GM19023 (cell line): ENCODE measurements around the gene KRTAP10-12.

Experiments
- ATAC-seq: cut with Tn5 transposase; IDR thresholded peaks from one replicate; pipeline ENCODE4 v1.9.1; 2021; ENCODE audit warnings: mild to moderate bottlenecking, moderate library complexity; ENCODE audit not compliant: unreplicated experiment

The KRTAP10-12 gene

DNA sequence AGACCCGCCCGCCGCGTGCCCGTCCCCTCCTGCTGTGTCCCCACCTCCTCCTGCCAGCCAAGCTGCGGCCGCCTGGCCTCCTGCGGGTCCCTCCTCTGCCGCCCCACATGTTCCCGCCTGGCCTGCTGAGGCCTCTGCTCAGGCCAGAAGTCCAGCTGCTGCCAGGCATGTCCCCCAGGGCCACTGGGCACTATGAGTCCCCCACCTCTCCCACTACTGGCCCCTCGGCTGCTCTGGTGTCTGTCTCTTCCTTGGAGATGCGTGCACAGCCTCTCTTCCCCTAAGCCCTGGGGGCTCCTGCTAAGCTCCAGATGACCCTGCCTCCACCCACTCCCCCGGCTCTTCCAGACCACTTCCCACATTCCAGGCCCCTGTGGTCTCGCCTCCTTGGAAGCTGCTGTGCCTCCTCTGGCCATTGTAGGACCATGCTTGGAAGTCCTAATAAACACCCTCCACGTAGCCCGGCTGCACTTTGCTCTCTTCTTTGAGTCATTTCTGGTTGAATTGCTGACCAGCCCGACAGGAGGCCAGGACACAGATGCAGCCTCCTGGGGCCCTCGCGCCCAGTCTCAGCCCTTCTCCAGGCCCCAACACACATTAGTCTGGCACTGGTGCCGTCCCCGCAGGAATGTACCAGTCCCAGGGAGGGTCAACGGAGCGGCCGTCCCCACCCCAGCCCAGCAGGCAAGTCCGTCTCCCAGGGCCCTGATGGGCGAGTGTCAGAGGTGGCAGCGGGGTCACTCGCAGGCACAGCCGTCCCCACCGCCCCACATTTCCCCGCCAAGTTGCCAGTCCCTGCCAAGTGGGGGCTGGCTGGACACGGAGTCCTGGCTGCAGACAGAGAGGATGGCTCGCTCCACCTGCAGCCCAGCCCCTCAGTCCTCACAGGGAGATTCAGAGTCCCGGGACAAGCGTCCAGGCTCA, 1.1 kb downstream of the KRTAP10-12 start:
- no peak for ATAC-seq

DNA sequence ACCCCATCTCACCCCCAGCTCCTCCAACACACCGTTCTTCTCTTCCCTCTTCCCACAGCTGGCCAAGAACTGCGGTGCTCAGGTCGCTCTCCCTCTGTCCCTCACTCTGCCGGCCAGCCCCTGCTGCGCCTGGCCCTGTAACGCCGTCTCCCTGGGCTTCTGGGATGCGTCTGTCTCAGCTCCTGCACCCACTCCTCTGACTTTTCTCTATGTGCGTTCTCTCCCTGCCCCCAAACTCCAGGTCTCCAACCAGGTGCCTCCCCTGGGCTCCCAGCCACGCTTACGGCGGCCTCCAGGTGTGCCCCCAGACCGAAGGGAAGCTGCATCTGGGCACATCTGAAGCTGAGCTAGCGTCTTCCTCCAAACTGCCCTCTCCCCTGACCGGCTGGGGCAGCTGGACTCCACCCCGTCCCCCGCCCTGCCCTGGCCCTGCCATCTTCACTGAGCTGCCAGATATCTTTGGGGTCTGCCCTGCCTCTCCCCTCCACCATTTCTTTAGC, 2.6 kb downstream of the KRTAP10-12 start:
- ATAC-seq = no peak

DNA sequence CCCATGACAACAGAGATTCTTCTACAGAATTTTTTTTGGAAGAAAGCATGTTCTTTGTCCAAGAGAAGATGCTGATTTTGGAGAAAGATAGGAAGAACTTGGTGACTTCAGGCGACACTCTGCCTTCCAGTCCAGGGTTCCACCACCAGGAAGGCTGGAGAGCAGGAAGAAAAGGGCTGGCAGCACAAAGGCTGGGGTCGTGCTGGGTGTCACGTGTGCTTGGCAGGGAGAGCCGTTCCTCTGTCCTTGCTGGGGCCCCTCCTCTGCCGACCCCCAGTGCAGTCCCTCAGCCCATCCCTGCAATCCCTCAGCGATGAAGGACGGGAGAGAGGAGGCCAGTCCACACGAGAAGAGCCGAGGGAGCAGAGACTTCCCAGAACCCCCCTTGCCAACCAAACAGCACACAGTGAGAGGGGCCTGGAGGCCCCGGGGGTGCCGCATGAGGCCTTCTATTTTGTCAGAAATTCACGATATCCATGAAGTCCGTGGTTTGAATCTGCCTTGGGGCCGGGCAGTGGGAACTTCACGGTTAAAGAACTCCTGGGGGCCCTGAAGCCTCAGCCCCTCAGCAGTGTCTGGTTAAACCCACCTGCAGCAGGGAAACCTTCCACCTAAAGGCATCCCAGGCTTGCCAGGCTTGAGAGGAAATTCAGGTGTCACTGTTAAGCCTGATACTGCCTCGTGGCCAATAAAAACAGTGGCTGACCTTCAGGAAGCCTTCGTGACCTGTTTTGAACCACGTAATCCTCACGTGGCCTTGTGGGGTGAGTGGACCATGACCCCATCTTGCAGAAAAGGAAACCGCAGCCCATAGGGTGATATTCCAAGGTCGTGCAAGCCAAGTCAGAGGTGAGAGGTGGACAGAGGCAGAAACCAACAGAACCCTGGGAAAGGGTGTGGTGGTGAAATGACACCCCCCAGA, 3.4 kb downstream of the KRTAP10-12 start:
- no peak for ATAC-seq

DNA sequence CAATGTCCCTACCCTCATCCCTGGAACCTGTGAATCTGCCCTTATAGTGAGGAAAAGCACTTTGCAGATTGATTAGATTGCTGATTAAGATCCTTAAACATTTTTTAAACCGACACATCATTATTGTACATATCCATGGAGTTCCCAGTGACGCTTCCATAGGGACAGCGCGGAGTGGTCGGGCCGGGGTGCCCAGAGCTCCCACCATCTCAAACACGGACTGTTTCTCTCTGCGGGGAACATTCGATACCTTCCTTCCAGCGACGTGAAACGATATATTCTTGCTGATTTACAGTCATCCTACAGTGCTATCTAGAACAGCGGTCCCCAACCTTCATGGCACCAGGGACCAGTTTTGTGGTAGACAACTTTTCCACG, 4.0 kb downstream of the KRTAP10-12 start:
- ATAC-seq = no peak

DNA sequence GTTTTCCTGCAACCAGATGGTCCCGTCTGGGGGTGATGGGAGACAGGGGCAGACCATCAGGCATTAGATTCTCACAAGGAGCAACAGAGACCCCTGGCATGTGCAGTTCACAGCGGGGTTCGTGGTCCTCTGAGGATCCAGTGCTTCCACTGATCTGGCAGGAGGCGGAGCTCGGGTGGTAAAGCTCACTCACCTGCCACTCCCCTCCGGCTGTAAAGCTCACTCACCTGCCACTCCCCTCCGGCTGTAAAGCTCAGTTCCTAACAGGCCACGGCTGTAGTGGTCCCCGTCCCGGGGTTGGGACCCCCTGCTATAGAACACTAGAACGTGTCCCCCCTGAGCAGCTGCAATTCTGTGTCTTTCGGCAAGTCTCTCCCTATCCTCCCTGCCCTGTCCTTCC, 4.6 kb downstream of the KRTAP10-12 start:
- ATAC-seq = no peak

DNA sequence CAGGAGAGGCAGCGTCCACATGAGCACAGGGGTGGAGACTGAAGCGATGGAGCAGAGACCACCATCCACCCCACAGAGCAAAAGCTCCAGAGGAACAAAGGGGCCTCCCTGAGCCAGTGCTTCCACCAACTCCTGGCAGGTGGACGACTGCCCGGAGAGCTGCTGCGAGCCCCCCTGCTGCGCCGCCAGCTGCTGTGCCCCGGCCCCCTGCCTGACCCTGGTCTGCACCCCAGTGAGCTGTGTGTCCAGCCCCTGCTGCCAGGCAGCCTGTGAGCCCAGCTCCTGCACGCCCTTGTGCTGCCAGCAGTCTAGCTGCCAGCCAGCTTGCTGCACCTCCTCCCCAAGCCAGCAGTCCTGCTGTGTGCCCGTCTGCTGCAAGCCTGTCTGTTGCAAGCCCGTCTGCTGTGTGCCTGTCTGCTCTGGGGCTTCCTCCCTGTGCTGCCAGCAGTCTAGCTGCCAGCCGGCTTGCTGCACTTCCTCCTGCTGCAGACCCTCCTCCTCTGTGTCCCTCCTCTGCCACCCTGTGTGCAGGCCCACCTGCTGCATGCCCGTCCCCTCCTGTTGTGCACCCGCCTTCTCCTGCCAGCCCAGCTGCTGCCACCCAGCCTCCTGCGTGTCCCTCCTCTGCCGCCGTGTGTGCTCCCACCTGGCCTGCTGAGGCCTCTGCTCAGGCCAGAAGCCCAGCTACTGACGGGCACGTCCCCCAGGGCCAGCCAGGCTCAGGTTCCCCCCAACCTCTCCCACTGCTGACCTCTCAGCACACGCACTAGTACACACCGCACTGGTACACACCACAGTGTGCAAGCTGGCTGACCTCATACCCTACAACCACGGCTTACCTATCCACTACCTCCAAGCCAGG, 5.4 kb downstream of the KRTAP10-12 start:
- no peak for ATAC-seq

DNA sequence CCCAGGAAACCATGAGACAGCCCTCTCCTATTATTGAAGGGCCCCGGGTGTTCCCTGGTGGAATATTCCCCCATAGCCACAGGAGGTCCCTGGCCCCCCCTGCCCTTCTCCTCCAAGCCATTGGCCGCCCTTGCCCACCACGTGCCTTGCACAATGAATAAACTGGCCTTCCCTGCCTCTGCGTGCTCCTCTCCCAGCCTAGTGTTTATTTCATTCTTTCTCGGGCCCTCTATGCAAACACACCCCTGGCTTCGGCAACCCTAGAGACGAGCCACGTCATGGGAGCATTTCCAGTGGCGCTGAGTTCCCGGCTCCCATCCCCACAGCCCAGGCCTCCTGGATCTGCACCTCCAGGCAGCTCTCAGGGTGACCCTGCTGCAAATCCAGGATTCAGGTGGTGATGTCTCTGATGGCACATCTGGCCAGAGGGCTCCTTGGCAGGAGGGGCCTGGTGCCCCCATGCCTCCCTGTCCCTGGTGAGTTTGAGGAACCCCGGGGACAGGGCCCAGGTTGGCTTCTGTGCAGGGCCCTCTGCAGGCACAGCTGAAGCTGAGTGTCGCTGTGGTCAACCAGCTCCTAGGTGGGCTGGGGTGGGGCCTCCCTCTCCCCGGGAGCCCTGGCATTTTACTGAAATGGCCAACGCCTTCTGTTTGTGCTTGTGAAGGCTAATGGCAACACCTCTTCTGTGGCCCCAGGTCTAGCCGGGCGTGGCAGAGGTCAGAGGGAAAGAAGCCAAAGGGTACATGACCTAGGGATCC, 6.2 kb downstream of the KRTAP10-12 start:
- no peak for ATAC-seq

DNA sequence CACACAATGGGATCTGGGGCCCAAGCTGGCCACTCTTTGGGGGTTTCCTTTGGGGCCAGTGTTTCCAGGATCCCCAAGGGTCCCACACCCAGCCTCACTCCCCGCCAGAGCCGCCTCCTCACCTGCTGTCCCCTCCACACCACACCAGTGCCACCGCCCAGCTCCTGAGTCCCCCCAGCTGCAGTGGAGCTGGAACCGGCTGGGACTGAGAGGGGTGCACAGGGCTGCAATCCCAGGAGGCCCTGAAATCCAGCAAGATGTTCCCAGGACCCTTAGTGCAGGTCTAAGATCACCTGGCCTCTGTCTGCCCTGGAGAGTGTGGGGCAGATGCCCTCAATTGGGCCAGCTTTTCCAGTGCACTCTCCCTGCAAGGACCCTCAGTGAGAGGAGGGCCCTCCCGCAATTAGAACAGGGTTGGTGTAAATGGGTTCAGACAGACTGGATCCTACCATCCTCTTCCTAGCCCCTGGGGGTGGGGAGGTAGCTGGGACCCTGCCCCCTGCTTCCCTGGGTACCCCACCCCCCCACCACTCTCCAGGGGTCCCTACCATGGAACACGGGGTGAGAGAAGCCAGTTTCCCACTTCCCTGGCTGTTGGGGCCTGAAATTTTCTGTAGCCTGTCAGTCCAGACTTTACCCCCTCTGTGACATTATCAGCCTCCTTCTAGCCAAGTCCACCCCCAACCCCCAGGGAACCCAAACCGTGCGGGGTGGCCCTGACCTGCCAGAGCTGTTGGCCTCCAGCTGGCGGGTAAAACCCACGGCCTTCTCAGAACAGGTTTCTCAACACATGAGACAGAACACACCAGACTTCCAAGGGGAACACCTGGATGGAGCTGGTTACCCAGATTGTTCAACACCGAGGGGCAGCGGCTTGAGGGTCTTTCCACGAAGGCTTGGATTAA, 7.0 kb downstream of the KRTAP10-12 start:
- ATAC-seq = no peak

DNA sequence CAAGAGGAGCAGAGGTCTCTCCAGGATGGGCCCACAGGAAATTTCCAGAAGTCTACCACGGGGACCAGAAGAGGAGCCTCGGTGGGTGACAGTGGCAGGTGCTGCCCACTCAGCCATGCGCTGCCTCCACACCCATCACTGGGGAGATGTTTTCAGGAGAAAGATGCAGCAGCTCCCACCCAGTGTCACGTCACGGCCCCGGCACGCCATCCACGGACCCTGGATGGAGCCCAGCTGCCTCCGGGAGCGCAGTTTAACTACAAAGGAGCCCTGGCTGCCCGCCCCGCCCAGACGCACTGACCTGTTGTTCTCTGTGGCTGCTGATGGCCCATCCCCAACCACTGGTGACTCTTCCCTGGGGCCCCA, 7.6 kb downstream of the KRTAP10-12 start:
- no peak for ATAC-seq

DNA sequence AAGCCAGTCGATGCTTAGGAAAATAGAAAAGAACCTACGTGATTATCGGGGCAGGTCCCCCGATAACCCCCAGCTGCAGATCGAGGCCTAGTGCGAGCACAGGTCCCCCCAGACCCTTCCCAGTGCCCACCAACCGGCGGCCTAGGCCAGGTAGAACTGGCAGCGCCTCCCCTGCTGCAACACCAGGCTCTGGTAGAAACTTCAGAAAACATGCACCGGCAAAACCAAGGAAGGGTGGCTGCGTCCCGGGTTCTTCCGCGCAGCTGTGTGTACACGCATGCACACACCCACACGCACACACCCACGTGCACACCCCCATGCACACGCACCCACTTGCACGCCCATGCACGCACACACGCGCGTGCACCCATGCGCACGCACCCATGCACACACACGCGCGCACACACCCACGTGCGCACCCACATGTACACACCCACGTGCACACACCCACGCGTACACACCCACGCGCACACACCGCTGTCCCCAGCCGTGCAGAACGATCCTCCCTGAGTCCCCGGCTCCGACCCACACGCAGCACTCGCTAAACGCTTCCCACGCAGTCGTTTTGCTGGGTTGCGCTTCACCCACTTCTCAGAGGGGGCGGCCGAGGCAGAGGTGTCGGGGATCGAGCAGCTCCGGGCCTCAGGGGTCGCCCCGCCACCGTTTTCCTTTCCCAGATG, 9.2 kb downstream of the KRTAP10-12 start:
- ATAC-seq = no peak

DNA sequence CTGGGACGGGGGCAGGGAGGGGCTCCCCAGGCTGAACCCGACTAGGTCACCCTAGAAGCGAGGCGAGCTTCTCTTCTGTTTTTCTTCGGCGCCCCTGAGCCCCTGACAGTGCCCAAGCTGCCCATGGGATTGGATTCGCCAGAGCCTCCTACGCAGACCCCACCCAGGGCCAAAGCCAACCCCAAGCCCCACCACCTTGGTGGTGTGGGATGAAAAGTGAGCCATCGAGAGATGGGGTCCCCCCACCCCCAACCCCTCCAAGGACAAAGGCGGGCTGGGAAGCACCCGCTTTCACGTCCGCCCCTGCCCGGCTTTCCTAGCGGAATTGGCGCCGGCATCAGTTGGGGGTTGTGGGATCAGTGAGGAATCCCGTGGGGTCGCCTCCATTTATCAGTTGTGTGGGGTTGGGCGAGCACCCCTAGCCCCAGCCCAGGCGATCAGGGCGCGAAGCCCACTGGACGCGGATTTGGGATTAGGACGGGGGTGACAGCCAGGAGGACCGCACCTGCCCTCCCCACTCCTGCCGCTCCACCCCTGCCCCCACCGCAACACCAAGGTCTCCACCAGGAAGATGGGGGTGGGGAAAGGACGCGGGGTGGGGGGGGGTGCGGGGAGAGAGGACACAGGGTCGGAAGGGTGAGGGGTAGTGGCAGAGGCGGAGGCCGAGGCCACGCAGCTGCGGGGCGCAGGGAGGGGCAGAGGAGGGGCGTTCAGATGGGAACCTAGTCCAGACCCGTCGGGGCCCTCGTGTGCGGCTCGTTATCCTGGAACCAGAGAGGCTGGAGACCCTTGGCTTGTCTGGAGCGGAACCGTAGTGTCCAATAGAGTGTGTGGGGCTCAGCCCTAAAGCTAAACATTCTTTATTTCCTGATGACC, 10.0 kb downstream of the KRTAP10-12 start:
- ATAC-seq = no peak

DNA sequence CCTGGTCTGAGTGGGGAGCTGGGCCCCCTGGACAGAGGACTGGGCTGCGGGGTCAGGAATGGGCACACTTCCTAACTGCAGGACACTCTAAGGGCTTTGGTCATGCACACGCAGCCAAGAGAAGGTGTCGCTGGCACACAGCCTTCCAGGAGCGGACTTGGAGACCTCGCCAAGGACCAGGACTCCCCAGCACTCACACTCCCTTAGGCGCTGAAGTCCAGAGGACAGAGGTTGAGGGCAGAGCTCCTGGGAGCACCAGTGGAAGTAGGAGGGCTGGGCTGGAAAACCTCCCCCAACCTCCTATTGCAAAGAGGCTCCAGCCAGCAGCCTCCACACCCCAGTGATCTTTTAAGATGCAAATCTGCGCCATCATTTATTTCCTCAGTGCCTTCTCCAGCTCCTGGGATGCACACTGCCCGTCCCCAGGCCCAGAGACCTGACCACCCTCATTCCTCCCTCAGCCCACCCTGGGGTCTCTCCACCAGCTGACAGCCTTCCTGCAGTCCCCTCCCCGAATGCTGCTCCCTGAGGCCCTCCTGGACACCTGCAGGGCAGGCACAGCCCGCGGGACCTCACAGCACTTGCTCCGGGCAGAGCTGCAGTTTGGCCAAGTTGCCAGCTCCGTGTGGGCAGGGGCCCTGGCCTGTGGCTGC, 11.4 kb downstream of the KRTAP10-12 start:
- ATAC-seq = no peak

DNA sequence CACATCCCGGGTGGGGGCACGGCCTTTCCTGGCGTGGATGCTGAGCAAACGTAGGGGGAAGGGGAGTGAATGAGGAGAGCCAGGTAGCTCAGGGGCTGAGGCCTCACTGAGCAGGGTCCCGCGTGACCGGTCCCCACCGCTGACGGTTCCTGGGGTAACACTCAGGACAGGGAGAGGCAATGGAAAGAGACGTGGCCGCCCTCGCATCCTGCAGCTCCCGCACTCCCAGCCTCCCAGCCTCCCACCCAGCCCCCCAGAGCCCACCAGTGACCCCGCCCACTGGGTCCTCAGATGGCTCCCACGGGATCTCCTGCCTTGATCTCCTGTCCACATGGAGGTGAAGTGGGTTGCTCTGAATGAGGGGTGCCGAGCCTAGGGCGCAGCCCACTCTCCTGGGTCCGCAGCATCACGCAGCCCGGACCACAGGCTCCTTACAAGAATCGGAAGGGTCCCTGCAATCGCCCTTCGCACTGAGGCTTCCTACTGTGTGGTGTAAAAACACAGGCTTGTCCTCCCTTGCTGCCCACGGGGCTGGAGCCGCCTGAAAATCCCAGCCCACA, 12.0 kb downstream of the KRTAP10-12 start:
- no peak for ATAC-seq

DNA sequence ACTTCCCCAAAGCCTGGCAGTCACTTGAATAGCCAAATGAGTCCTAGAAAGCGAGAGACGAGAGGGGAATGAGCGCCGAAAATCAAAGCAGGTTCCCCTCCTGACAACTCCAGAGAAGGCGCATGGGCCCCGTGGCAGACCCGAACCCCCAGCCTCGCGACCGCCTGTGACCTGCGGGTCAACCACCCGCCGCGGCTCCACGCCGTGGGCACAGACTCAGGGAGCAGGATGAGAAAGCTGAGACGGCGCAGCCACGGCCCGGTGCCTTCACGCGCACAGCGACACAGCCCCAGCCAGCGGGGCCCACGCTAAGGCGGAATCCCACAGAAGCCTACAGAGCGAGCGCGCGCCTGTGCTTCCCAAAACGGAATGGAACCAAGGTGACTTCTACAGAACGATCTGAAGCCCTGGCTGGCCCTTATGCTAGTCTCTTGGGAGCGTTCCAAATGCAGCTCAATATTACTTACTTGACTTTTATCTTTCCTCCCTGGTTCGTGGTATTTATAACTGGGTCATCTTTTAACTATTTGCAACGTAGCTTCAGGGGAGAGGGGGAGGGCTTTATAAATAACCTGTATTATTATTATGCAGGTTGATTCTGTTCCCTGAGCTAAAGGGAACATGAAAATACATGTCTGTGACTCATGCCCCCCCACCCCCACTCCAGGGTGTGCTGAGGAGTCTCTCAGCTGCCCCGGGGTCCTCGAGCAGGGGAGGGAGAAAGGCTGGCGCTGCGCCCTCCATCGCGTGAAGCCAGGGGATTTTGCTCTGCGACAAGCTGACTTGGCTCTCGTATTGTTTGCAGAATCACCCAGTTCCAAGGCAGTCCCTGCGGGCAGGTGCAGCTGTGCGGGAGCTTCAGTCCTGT, 12.7 kb downstream of the KRTAP10-12 start:
- ATAC-seq = no peak

DNA sequence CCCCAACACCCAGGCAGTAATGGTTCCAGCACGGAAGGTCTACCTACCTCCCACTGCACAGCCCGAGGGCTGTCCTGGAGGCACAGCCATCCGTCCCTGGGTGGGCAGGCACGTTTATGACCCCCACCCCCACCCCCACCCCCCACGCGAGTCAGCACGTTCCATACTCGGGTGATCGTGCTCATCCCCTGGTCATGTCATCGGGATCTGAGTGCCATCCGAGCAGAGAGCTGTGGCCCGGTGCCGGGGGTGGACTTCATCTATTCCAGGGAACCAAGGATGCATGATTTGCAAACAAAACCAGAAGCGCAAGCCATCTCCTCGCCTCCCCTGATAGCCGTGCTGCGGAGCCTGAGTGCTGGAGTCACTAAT, 13.3 kb downstream of the KRTAP10-12 start:
- ATAC-seq = no peak
